ENCODE measurements around the gene PIM2.

The PIM2 gene

GRCh38 chrX:48918643-48919340, at the start of gene PIM2:
Gene PIM2, minus strand, starts transcription at chrX:48919024. Its CDS starts 190 bp downstream, at chrX:48918834.
- TF ChIP-seq, protein P1, sequence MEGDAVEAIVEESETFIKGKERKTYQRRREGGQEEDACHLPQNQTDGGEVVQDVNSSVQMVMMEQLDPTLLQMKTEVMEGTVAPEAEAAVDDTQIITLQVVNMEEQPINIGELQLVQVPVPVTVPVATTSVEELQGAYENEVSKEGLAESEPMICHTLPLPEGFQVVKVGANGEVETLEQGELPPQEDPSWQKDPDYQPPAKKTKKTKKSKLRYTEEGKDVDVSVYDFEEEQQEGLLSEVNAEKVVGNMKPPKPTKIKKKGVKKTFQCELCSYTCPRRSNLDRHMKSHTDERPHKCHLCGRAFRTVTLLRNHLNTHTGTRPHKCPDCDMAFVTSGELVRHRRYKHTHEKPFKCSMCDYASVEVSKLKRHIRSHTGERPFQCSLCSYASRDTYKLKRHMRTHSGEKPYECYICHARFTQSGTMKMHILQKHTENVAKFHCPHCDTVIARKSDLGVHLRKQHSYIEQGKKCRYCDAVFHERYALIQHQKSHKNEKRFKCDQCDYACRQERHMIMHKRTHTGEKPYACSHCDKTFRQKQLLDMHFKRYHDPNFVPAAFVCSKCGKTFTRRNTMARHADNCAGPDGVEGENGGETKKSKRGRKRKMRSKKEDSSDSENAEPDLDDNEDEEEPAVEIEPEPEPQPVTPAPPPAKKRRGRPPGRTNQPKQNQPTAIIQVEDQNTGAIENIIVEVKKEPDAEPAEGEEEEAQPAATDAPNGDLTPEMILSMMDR (IDR thresholded peaks at IDR 0.05; ENCODE audit: insufficient read depth, missing control alignments): no peak
- peak; percentile 44 for DNase-seq (ENCODE audit: insufficient read length, low spot score)
- FAIRE-seq: peak; percentile 69

GRCh38 chrX:48968377-48968776, 49.6 kb upstream of the PIM2 start:
- TF ChIP-seq, protein P1 (IDR thresholded peaks at IDR 0.05; ENCODE audit: insufficient read depth, missing control alignments): no peak
- DNase-seq (ENCODE audit: insufficient read length, low spot score) (no peak), FAIRE-seq (no peak)

- no peak for DNase-seq (ENCODE audit: insufficient read length, low spot score)
- no peak for FAIRE-seq
- TF ChIP-seq, protein P1 (IDR thresholded peaks at IDR 0.05; ENCODE audit: insufficient read depth, missing control alignments): no peak
Observed at GRCh38 chrX:48966796-48967579, 48.2 kb upstream of the PIM2 start.

DNA sequence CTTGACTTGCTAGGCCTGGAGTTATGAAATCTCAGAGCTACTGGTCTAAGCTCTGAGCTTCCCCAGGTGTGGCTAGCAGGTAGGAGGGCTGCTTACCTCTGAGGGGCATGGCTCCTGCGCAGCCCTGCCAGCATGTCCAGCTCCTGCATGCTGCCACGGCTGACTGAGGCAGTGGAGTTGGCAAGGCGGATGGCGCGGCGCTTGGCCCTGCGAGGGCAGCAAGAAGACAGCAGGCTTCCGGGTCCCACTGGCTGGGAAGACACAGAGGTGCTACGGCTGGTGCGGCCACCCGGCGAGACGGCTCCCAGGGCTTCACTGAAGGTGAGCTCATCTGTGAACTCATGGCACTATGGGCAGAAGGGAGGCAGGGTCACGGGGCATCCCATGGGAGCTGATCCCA, 47.1 kb upstream of the PIM2 start:
- DNase-seq (ENCODE audit: insufficient read length, low spot score) (no peak), FAIRE-seq (no peak)
- TF ChIP-seq, protein P1 (IDR thresholded peaks at IDR 0.05; ENCODE audit: insufficient read depth, missing control alignments): no peak

GRCh38 chrX:48961585-48962091, 42.8 kb upstream of the PIM2 start:
- TF ChIP-seq, protein P1 (IDR thresholded peaks at IDR 0.05; ENCODE audit: insufficient read depth, missing control alignments): no peak
- FAIRE-seq (no peak), DNase-seq (ENCODE audit: insufficient read length, low spot score) (no peak)

- TF ChIP-seq, protein P1 (IDR thresholded peaks at IDR 0.05; ENCODE audit: insufficient read depth, missing control alignments): no peak
- no peak for FAIRE-seq
- DNase-seq (ENCODE audit: insufficient read length, low spot score): no peak
Observed at GRCh38 chrX:48960291-48960690, 41.5 kb upstream of the PIM2 start.
